SK-N-SH treated with all-trans-retinoic acid at 6 μM for 48 hours (cell line): ENCODE results near the gene MARVELD1.

Experiments used
- ARNTL ChIP-seq: fragments of 450-650 bp; formaldehyde crosslinking; IDR thresholded peaks from 2 replicates; pipeline ENCODE4 v1.5.0; 2020; ENCODE audit warnings: low read depth, mild to moderate bottlenecking, moderate library complexity, borderline replicate concordance
- ZNF70 ChIP-seq: fragments of 450-650 bp; formaldehyde crosslinking; IDR thresholded peaks from 2 replicates; pipeline ENCODE4 v1.5.0; 2020; ENCODE audit warnings: mild to moderate bottlenecking, moderate library complexity
- TF ChIP-seq, protein P1 (sequence below): fragments of 250-450 bp; sonication (Bioruptor Pico); IDR thresholded peaks from 2 replicates; pipeline ENCODE4 v1.8.0; 2020; ENCODE audit warnings: mild to moderate bottlenecking, moderate library complexity, borderline replicate concordance

DNA sequence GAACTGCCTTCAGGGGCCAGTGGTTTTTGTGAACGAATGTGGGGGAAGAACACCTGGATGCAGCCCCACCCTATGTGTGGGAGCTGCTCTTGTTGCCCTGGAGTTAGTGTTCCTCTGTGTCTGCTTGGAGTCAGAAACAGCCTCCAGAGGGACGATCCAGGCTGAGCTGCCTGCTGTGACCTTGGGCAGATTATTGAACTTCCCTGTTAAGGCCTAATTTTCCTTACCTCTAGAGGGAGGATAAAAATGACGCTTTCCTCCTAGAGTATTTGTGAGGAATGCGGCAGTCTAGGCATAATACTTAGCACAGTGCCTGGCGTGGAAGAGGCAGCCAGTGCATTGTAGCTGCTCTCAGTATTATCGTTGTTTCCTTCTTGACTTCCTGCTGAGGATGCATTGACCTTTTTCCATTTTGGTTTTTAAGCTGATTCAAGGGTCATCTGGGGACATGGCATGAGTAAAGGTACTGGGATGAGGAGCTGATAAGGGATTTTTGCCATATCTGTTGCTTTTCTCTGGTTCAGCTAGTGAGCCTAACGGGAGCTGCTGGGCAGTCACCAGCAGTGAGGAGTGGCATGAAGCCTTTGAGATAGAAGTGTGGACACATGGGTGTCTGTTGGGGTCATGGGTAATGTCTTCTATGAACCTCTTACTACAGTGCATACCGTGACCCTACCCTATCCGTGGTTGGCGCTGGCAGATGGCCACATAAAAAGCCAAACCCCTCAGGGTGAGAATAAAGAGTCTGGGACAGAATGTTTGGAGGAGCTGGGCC lies 29.8 kb downstream of the MARVELD1 start:
- TF ChIP-seq, protein P1, sequence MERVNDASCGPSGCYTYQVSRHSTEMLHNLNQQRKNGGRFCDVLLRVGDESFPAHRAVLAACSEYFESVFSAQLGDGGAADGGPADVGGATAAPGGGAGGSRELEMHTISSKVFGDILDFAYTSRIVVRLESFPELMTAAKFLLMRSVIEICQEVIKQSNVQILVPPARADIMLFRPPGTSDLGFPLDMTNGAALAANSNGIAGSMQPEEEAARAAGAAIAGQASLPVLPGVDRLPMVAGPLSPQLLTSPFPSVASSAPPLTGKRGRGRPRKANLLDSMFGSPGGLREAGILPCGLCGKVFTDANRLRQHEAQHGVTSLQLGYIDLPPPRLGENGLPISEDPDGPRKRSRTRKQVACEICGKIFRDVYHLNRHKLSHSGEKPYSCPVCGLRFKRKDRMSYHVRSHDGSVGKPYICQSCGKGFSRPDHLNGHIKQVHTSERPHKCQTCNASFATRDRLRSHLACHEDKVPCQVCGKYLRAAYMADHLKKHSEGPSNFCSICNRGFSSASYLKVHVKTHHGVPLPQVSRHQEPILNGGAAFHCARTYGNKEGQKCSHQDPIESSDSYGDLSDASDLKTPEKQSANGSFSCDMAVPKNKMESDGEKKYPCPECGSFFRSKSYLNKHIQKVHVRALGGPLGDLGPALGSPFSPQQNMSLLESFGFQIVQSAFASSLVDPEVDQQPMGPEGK = no peak
- TF ChIP-seq ARNTL (CRISPR knock-in tag) (no peak), ZNF70 (CRISPR knock-in tag) (no peak)
